ENCODE measurements around the gene NPPA.

NPPA gene

DNA sequence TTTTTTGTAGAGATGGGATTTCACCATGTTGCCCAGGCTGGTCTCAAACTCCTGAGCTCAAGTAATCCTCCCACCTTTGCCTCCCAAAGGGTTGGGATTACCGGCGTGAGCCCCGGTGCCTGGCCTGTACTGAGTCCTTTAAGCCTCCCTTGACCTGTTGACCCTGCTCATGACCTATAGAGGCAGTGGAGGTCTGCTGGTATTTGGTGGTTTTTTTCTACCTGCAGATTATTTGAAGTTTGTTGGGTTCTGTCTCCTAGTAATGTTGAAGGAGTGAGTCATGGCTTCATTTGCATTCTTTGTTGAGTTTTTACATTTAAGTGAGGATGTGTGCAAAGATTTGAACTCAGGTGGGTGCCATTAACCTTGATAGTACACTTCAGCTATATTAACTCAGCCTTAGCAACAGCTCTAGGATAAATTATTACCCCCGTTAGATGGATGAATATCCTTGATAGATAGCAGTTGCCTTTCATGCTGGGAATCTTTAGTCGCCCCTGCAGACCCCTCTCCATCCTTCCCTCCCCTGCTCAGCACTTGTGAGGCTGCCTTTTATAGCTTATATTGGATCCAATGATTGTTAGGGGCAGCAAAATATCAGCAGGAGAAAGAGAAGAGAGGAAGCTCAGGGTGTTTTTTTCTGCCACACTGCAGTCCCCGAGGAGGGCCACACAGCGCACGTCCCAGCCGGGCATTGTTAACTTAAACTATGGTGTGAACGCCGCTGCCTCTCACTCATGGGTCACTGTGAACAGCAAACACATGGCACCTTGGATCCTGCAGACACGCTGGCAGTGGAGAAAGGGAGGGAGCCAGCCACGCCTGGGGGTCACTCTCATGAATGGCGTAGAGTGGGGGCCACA, 26.0 kb upstream of the NPPA start:
- DNase-seq, result no peak

DNA sequence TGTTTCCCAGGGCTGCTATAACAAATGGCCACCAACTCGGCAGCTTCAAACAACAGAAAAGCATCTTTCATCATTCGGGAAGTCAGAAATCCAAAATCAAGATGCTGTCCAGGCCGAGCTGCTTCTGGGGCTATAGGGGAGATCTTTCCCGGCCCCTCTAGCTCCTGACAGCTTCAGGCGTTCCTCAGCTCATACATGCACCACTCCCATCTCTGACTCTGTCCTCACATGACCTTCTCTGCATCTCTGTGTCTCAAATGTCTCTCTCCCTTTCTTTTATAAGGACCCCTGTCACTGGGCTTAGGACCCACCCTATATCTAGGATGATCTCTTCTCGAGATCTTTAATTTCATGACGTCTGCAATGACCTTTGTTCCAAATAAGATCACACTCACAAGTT, 25.0 kb upstream of the NPPA start:
- no peak for DNase-seq

DNA sequence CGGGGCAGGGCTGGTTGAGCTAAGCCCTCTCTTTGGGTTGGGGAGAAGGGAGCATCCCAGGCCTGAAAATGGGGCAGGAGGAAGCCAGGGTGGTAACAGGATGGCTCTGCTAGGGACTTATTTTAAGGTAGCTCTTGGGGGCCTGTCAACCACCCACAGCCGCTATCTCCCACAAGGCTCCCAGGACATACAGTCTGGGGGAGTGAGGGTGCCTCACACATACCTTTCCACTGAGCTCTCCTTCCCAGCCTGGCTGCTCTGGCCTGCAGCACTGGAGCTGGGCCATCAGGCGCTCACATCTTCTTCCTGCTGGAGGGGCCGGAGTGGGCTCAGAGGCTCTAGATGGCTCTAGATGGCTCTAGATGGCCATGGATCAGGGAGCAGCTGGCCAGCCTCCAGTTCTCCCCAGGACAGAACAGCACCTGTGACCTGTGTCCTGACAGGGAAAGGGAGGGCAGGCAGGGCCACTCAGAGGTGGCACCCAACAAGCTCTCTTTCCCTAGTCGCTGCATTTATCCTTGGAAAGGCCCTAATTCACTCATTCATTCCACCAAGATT, 22.1 kb upstream of the NPPA start:
- DNase-seq, result no peak

DNA sequence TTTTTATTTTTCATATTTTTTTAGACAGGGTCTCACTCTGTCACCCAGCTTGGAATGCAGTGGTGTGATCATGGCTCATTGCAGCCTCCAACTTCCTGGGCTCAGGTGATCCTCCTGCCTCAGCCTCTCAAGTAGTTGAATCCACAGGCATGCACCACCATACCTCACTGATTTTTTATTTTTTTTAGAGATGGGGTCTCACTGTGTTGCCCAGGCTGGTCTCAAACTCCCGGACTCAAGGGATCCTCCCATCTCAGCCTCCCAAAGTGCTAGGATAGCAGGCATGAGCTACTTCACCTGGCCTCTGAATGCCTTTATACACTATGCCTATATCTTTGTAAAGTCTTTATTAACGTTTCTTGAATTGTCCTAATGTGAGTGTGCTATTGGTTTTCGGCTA, 21.5 kb upstream of the NPPA start:
- no peak for DNase-seq

DNA sequence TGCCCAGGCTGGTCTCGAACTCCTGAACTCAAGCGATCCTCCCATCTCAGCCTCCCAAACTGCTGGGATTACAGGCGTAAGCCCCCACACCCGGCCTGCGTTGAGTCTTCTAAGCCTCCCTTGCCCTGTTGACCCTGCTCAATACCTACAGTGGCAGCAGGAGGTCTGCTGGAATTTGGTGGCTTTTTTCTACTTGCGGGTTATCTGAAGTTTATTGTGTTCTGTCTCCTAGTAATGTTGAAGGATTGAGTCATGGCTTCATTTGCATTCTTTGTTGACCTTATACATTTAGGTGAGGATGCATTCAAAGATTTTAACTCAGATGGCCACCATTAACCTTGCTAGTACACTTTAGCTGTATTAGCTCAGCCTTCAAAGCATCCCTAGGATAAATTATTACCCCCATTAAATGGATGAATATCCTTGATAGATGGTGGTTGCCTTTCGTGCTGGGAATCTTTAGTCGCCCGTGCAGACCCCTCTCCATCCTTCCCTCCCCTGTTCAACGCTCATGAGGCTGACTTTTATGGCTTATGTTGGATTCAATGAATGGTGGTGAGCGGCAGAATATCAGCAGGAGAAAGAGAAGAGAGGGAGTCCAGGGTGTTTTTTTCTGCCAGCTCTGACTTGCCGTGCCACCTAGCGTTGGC, 20.9 kb upstream of the NPPA start:
- no peak for DNase-seq

DNA sequence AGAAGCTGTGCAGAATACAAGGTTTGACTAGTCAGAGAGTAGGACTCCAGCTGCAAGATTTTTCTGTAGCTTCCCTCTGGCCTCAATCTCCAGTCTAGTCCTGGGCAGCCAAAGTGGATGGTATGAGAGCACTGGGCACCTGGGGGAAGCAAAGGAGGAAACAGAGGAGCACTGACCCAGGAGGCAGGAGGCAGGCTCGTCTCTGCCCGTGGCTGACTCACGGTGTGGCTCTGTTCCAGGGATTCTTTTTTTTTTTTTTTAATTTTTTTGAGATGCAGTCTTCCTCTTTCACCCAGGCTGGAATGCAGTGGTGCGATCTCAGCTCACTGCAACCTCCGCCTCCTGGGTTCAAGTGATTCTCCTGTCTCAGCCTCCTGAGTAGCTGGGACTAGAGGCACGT, 15.3 kb upstream of the NPPA start:
- DNase-seq, result no peak

DNA sequence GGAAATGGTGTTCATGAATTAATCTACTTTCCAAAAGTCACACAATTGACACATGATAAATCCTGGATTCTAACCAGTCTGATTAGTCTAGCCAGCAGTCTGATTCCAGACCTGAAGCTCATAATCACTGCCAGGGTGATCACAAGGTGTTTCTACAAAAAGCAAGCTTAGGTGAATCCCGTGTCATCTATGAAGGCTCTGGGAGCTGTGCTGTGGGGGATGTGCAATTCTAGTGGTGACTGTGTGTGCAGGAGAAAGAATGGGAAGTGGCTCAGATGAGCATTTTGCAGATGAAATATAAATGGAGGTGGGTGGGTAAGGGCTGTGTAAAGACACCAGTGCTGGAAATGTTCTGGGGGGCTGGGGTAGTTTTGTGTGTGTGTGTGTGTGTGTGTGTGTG, 13.0 kb upstream of the NPPA start:
- DNase-seq, result no peak

DNA sequence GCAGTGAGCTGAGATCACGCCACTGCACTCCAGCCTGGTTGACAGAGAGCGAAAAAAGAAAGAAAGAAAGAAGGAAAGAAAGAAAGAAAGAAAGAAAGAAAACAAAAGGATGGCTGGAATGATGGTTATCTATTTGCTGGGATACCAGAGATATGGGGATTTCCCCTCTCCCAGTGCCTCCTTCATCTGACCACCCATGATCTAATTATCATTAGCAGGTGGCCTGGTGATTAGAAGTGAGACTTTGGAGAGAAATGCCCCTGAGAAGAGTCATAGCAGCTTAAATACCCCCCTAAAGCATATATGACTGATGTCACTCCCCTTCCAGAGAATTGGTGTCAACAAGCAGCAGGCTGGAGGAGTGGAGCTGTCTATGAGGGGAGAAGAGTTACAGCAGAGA, 12.5 kb upstream of the NPPA start:
- DNase-seq, result no peak

DNA sequence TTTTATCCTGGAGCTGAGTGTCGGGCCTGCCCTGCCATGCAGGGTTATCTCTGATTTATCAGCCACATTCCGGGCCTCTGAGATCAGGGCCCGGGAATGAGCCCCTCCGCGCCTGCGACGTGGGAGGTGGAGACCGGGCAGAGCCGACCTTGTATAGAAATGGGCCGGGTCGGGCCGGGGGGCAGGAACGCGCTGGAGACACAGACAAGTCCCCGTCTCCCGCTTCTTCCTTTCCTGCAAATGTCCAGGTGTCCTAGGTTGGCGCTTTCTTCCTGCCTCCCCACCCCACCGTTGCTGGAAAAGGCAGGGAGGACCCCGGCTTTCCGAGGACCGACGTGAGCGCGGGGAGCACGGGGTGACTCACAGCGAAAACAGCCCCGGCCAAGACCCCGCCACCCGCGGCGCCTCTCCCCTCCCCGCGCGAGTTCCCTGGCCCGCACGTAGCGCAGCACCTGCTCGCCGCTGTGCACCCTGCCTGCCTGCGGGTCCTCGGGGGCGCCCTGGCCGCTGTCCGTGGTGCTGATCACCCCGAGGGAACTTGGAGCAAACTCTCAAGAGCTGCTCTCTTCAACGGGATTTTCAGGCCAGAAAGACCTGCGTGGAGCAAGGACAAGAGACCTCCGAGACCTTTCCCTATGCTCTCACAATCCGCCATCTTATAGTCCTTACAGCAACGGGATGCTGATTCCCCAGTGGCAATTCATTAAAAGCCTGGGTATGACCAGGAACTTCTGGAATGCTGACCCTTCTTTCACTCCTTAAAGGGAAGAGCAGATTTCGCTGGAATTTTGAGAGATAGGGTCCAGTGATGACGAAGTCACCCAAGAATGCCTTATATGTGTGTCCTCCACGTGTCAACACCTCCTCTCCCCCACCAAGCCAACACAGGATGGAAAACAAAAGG, 11.6 kb upstream of the NPPA start:
- DNase-seq, result no peak

DNA sequence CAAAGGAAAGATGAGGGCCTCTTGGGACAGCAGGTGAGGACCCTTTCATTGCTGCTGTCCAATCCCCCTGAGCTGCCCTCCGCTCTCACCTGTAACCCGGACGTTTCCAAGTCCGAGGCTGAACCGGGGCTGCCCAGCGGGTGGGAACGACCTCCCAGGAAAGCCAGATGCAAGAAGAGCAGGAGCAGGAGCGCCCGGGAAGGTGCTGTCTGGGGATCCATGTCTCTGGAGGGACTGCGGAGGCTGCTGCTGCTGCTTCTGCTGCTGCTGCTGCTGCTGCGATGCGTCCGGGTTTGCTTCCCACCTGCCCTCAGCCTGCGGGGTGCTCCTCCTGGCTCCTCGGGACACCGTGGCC, 11.0 kb upstream of the NPPA start, which contains the start of gene NPPB:
Gene NPPB, minus strand, starts transcription at position 333 of the 355 bp plus-strand sequence. Its CDS starts 112 bp downstream, at position 221.
- DNase-seq, result no peak

DNA sequence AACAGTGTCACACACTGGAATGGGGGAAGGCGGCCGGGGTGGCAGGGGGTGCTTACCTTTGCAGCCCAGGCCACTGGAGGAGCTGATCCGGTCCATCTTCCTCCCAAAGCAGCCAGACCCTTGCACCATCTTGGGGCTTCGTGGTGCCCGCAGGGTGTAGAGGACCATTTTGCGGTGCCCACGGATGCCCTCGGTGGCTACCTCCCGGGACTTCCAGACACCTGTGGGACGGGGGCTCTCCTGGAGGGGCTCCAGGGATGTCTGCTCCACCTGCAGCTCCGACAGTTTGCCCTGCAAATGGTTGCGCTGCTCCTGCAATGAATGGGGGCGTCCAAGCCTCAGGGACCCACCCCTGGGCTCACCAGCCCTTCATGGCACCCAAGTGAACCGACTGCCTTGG, 10.6 kb upstream of the NPPA start:
- DNase-seq, result no peak

DNA sequence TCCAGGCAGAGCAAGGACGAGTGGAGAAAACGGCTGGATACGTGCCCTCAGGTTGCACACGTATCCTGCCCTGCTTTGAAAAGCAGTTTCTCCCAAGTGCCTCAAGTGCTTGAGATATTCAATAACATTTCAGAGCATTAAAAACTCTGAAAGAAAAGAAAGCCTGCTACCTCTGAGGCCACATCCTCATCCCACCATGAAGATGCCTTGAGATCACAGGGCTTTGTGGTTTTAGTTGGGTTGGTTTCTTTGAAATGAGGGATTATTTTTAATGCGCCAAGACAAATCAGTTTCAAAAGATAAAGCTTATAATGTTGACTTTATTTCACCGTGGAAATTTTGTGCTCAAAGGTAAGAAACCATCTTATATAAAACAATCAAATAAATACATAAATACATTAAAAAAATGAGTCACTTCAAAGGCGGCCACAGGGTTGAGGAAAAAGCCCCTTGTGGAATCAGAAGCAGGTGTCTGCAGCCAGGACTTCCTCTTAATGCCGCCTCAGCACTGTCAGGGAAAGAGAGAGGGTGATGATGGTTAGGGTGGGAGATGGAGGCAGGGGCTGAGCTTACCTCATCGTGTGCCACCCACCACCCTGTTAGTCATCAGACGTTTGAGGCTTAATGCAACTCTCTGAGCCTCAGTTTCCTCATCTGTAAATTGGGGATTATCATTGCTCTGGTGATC, 9.7 kb upstream of the NPPA start:
- no peak for DNase-seq

DNA sequence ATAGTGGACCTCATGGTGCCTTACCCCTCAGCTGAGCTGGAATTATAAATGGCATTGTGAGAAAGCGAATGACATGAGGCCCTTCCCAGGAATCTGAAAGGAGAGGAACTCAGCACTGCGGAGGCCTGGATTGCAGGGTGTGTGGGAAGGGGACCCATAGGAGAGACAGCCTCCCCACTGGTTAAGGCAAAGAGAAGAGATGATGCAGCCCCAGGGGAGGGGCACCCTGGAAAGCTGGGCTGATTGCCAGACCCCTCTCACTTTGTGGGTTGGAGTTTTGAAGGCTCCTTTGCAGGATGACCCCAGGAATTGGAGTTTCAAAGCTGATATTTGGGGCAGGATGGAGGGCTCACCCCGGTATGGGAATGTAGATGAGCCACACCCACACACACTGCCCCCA, 9.1 kb upstream of the NPPA start:
- no peak for DNase-seq

DNA sequence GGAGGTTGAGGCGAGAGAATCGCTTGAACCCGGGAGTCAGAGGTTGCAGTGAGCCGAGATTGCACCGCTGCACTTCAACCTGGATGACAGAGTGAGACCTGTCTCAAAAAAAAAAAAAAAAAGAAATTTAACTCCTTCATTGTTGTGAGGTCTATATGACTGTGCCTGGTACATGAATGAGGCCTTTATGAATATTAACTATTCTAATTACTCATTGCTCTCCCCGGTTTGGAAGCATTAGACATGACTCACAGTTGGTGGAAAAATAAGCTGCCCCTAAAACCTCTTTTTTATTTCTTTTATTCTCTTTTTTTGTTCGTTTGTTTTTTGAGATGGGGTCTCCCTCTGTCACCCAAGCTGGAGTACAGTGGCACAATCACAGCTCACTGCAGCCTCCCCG, 7.8 kb upstream of the NPPA start:
- DNase-seq, result no peak

DNA sequence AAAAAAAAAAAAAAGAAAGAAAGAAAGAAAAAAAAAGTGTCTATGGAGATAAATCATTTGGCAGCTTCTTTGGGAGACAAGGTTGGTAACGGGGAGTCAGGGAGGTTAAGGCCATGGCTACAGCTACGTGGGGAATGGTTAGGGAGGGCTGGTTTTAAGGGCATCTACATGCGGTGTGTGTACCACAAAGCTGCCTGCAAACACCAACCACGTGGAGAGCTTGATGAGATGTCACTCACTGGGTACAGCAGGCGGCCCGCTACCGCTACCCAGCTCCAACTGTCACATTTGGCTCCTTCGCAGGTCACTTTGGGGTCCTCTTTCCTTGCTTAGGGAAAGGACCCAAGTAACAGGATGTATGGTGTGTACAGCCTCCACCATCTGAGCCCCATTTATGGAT, 6.9 kb upstream of the NPPA start:
- DNase-seq, result no peak

DNA sequence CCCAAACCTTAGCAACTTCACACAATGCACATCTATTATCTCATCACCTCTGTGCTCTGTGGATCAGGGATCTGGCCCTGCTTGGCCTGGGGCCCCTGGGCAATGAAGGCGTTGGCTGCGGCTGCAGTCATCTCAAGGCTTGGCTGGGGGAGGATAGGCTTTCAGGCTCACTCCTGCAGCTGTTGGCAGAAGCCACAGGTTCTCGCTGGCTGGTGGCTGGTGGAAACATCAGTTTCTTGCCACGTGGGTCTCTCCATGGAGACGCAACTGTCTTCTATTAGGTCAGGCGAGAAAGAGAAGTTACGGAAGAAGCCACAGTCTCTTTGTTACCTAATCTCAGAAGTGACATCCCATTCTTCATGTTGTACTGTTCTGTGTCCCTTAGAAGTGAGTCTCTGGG, 3.6 kb upstream of the NPPA start:
- no peak for DNase-seq

DNA sequence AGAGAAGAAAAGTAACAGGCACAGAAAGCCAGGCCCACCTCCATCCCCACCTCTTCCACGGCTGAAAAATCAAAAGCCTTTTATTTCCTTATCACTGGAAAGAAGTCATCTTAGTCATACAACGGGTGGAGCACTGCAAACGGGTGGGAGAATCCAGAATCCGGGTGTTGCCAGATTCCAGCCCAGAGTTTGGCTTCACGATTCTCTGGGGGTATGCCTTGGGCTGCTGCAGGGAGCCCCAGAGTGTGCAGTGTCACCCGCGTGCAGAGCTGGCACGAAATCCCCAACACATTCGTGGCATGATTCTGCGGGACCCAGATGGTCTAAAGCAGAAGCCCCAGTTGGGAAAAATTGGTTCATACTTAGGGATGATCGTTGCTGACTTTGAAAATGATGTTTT, 2.6 kb upstream of the NPPA start:
- DNase-seq, result no peak

DNA sequence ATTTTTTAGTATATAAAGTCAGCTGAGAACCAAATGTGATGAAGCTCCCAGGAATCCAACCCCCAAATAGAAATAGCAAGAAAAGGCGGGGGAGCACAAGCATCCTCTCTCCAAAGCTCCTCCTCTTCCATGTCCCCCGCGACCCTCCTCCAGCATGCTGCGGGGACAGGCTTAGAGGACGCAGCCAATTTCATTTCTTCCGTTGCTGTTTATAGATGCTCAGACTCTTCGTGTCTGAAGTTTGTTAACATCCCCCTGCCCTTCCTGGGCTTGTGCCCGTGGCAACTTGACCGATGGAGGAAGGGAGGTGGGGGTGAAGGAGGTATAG, 754 bp upstream of the NPPA start:
- DNase-seq, result no peak

DNA sequence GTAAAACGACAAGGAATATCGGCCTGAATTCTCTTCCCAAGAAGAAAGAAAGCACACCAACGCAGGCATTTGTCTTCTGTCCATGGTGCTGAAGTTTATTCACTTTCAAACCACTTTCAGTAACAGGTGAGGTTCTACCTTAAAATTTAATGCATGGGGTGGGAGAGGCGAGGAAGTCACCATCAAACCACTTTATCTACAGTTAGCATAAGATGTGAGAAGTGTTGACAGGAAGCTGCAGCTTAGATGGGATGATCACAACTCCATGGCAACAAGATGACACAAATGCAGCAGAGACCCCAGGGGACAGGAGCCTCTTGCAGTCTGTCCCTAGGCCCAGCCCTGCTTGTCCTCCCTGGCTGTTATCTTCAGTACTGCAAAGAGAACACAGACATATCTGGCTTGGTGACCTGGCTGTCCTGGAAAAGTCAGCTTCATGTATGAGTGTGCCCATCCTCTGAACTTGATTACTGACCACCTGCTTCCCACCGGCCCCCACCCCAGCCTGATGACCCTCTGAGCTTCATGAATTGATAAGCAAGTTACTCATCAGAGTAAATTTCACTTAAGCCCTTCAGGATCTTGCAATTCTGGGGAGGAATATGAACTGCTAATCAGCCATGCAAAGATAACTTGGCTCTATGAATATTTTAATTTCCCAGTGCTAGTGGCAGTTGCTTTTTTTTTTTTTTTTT, 1.8 kb downstream of the NPPA start:
- no peak for DNase-seq

DNA sequence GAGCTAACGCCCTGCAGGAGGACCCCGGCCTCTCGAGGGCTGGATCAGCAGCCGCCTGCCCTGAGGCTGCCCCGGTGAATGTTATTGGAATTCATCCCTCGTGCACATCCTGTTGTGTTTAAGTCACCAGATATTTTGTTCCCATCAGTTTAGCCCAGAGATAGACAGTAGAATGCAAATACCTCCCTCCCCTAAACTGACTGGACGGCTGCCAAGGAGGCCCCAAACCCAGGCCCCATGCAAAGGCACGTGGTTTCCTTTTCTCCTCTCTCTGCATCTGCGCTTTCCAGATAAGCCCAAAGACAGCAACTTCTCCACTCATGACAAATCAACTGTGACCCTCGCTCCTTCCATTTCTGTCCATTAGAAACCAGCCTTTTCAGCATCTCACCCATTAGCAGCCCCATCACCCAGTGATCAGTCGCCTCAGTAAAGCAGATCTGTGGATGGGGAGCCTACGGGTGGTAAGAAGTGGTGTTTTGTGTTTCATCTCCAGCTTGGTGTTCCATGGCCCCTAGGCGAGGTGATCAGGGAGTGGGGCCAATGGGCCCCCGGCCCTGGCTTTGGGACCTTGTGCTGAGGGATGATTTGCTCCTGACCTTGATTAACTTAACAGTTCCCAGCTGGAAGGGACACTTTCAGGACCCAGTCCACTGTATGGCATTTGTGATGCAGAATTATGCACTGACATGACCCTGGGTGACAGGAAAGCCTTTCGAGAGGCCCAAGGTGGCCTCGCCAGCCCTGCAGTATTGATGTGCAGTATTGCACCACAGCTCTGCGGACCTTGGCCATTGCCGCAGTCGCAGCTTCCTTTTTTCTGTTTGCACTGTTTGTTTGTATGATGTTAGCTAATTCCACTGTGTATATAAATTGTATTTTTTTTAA, 5.2 kb downstream of the NPPA start:
- no peak for DNase-seq
